Measurements from ENCODE around the gene ZNF385D. TPM values are rescaled to one million over a fixed set of nuclear protein-coding genes. Genes with fewer than 3 reads are reported as not detected.

Gene ZNF385D
- total and polyA plus RNA-seq, 2 of the 13 experiments (the other 11 are each of a cell fraction or from before 2014, with no cell fraction given): not detected

DNA sequence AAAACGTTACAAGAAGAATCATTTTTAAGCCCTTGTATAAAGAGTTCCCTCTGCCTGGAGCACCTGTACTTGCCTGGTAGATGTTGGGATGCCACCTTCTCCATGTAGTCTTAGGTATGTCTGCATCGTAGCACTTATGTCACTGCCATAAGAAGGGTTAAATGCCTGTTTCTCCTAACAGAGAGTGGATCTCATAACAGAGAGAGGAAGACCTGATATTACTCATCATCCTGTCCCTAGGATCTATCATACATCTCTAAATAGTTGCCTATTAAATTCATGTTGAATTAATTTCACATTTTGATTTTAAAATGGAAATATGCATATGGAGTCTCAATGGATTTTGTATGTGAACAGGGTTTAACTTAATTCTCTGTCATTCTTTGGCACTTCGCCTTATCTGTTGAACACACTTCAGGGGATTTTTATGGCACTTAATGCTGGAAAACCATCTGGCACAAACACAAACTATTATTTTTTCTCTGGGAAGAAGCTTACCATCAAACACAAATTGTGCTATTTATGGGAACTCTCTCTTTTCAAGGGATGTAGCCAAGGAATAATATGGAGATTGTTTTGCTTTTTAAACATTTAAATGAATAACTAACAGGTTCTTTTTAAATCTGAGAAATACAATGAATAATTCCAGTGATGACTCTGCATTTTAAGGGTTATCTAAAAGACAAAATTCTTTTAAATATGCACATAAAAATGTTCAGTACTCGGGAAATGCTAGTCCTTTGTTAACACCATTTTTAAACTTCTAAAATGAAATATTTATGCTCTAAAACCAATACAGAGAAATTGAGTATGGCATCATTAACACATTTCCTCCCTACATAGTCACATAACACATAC, 230.7 kb downstream of the ZNF385D start:
- CTCF ChIA-PET (ENCODE audit: low intra/inter-chr PET ratio, low total read pairs): no interaction called here
- POLR2A ChIA-PET: no interaction called here
- Histone ChIP-seq H3K4me1 (ENCODE audit: insufficient read depth, low read length) (no peaks in the 10 kb centered on the region), H3K36me3 (replicated peaks in 1 of 2; ENCODE audit: control insufficient read depth in 1 of 2, insufficient read depth in 2 of 2, low read length in 2 of 2) (no peaks in the 10 kb centered on the region), H3K27me3 (ENCODE audit: control insufficient read depth in 1 of 2, insufficient read depth in 2 of 2, low read length in 2 of 2) (no peaks in the 10 kb centered on the region), H3K4me2 (ENCODE audit: low read depth, low read length) (no peak overlapping the region), H3K27ac (ENCODE audit: extremely low read length, insufficient read depth, low read length) (no peak overlapping the region), H3K9me3 (ENCODE audit: low read length) (0 out of 2 replicates have a peak, but pooled peaks cover 12% of the 10 kb centered on the region), H3K79me2 (ENCODE audit: insufficient read depth, low read length) (no peaks in the 10 kb centered on the region), H3K4me3 (replicated peaks in 1 of 3; ENCODE audit: insufficient read depth in 1 of 3, low read depth in 2 of 3, low read length in 3 of 3) (no peak overlapping the region), H4K20me1 (ENCODE audit: insufficient read depth, low read length) (no peaks in the 10 kb centered on the region), H2AFZ (ENCODE audit: low read length) (no peak overlapping the region), H3K9ac (ENCODE audit: insufficient read depth, low read depth, low read length) (no peak overlapping the region)
- ATAC-seq (no peak), FAIRE-seq (no peak), DNase-seq (ENCODE audit: low spot score) (no peak)
- intact Hi-C loops (cut with micrococcal nuclease; ENCODE audit: unreplicated experiment): no loop called here
- TF ChIP-seq SNAPC2 (CRISPR knock-in tag; IDR thresholded peaks at IDR 0.05) (no peak), ZNF205 (CRISPR knock-in tag; IDR thresholded peaks at IDR 0.05) (no peak), SRF (IDR thresholded peaks at IDR 0.05; ENCODE audit: low read depth, low read length) (no peak)
- TF ChIP-seq, protein P1, sequence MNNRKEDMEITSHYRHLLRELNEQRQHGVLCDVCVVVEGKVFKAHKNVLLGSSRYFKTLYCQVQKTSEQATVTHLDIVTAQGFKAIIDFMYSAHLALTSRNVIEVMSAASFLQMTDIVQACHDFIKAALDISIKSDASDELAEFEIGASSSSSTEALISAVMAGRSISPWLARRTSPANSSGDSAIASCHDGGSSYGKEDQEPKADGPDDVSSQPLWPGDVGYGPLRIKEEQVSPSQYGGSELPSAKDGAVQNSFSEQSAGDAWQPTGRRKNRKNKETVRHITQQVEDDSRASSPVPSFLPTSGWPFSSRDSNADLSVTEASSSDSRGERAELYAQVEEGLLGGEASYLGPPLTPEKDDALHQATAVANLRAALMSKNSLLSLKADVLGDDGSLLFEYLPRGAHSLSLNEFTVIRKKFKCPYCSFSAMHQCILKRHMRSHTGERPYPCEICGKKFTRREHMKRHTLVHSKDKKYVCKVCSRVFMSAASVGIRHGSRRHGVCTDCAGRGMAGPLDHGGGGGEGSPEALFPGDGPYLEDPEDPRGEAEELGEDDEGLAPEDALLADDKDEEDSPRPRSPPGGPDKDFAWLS (CRISPR knock-in tag; IDR thresholded peaks at IDR 0.05; ENCODE audit: borderline replicate concordance): no peak
- 2% methylated on average over 4 of the region's 4 CpGs for WGBS (ENCODE audit: low lambda C conversion rate)
- BruUV-seq (replicated peaks): no TSS peak
- in situ Hi-C loops (cut with HindIII; ENCODE audit: extremely low pct_ligation_motif_present, low pct_unique_long_range_greater_than_20kb): no loop called here

DNA sequence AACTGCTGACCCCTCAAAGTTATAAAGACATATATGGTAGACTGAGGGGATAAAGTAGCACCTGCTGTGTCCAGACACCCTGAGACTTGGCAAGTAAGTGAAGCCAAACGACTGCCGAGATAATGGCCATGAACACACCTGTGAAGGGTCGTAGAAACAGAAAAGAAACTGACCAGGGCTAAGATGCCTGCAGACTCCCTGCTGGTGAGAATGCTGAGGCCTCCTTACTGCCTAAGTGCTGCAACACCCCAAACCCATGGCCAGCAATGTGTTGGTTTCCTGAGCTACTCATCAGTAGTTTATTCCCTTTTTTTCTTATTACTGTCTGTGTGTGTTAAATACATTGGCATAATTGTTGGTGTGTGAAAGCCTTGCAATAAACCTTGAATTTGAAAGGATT, 233.8 kb downstream of the ZNF385D start:
- no peaks in the 10 kb centered on the region for H3K27me3 ChIP-seq (ENCODE audit: control insufficient read depth in 1 of 2, insufficient read depth in 2 of 2, low read length in 2 of 2)
- FAIRE-seq: no peak
- in situ Hi-C loops (cut with HindIII; ENCODE audit: extremely low pct_ligation_motif_present, low pct_unique_long_range_greater_than_20kb) (no loop called here), intact Hi-C loops (cut with micrococcal nuclease; ENCODE audit: unreplicated experiment) (no loop called here)
- BruUV-seq (replicated peaks): no TSS peak
- H3K4me1 ChIP-seq (ENCODE audit: insufficient read depth, low read length): no peaks in the 10 kb centered on the region
- ChIA-PET CTCF (ENCODE audit: low intra/inter-chr PET ratio, low total read pairs) (no interaction called here), POLR2A (no interaction called here)
- H2AFZ ChIP-seq (ENCODE audit: low read length): no peak overlapping the region
- no peak for DNase-seq (ENCODE audit: low spot score)
- ATAC-seq: no peak
- H3K4me3 ChIP-seq (replicated peaks in 1 of 3; ENCODE audit: insufficient read depth in 1 of 3, low read depth in 2 of 3, low read length in 3 of 3): no peak overlapping the region
- 0 out of 2 replicates have a peak, but pooled peaks cover 12% of the 10 kb centered on the region for H3K9me3 ChIP-seq (ENCODE audit: low read length)
- no peaks in the 10 kb centered on the region for H4K20me1 ChIP-seq (ENCODE audit: insufficient read depth, low read length)
- no peaks in the 10 kb centered on the region for H3K79me2 ChIP-seq (ENCODE audit: insufficient read depth, low read length)
- H3K27ac ChIP-seq (ENCODE audit: extremely low read length, insufficient read depth, low read length): no peak overlapping the region
- H3K9ac ChIP-seq (ENCODE audit: insufficient read depth, low read depth, low read length): no peak overlapping the region
- H3K36me3 ChIP-seq (replicated peaks in 1 of 2; ENCODE audit: control insufficient read depth in 1 of 2, insufficient read depth in 2 of 2, low read length in 2 of 2): no peaks in the 10 kb centered on the region
- no peak overlapping the region for H3K4me2 ChIP-seq (ENCODE audit: low read depth, low read length)
- 4% methylated on average over 3 of the region's 3 CpGs for WGBS (ENCODE audit: low lambda C conversion rate)
- TF ChIP-seq ZNF121 (CRISPR knock-in tag; IDR thresholded peaks at IDR 0.05): no peak
- TF ChIP-seq GRHL1 (CRISPR knock-in tag; conservative IDR thresholded peaks at IDR 0.05): no peak
- no peak for TF ChIP-seq ADNP (CRISPR knock-in tag; IDR thresholded peaks at IDR 0.05)
- TF ChIP-seq ZUFSP (CRISPR knock-in tag; IDR thresholded peaks at IDR 0.05; ENCODE audit: borderline replicate concordance): no peak
- no peak for TF ChIP-seq SYNCRIP (IDR thresholded peaks at IDR 0.05; ENCODE audit: insufficient read depth, low read depth, low read length)
- no peak for TF ChIP-seq TRIM22 (IDR thresholded peaks at IDR 0.05)
- TF ChIP-seq ZNF235 (CRISPR knock-in tag; IDR thresholded peaks at IDR 0.05; ENCODE audit: borderline replicate concordance): no peak

All from HepG2 (cell line).